Vagina (tissue), 2 donors: Measurements from ENCODE around the gene SVBP.

Source experiments
- CTCF ChIP-seq, 3 experiments: fragments of 450-650 bp in 2 of 3; fragments of 200-600 bp in 1 of 3; sonication (generic) in 1 of 3; IDR thresholded peaks; one replicate each; pipeline ENCODE4 v1.5.1; 2017 to 2019; ENCODE audit warnings: antibody characterized with exemption in 3 of 3, mild to moderate bottlenecking in 2 of 3, moderate library complexity in 2 of 3
- POLR2AphosphoS5 ChIP-seq, 2 donors: sonication (generic); formaldehyde crosslinking; IDR thresholded peaks; one replicate each; pipeline ENCODE4 v1.9.0; 2017; ENCODE audit warnings: antibody characterized with exemption in 2 of 2, mild to moderate bottlenecking in 2 of 2, low read depth in 1 of 2; ENCODE audit not compliant: insufficient read depth in 1 of 2

DNA sequence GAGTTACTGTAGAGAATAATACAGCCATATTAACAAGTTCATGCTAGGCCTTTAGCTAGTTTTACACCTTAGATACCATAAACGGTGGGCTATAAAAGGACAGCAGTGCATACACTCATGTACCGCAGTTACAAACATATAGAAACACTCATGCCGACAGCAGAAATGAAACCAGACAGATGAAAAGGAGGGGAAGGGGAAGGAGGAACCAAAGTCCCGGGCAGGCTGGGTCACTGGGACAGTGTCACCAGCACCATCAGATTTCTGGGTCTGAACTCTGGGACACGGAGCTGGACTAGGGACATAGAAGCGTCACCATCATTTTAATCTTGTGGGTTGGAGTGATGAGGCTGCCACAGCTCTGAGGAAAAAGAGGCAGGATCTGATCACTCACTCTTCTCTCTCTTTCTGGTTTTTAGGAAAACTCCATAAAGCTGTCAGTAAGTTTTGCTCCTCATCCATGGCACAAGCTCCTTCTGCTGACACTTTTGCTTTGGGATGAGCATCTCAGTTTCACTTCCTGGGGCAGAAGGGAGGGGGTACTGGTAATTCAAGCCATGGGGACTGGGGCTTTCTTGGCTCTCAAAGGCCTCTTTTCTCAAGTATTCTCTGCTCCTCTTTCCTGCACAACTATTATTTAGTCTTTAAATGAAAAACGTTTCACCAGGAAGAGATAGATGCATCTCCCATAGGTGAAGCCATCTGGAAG lies 21.4 kb upstream of the SVBP start:
- TF ChIP-seq CTCF (IDR thresholded peaks at IDR 0.05) = no peak
- no peak for TF ChIP-seq POLR2AphosphoS5 (IDR thresholded peaks at IDR 0.05; ENCODE audit: insufficient read depth in 1 of 2, low read depth in 1 of 2)
